ENCODE measurements around the gene FIGNL1. TPM values are rescaled to one million over a fixed set of nuclear protein-coding genes. Genes with fewer than 3 reads are reported as not detected.

Gene FIGNL1
- total RNA-seq, 1 experiment from 2014 or later: 13.8 TPM

GRCh38 chr7:50427518-50427917 is 22.6 kb downstream of the FIGNL1 start:
- H2AK5ac ChIP-seq (ENCODE audit: insufficient read length, low read length): no peak overlapping the region

More at GRCh38 chr7:50427518-50427917, 22.6 kb downstream of the FIGNL1 start:
- no peak overlapping the region for H2BK20ac ChIP-seq (ENCODE audit: low read depth, low read length, poor library complexity, severe bottlenecking)
- no peaks in the 10 kb centered on the region for H3K9me3 ChIP-seq (ENCODE audit: control insufficient read depth, low read depth, low read length)
- no peaks in the 10 kb centered on the region for H3K79me2 ChIP-seq (ENCODE audit: insufficient read depth, low read length)
- H2BK120ac ChIP-seq (ENCODE audit: low read depth, low read length, poor library complexity, severe bottlenecking): no peak overlapping the region
- no peak overlapping the region for H3K14ac ChIP-seq (ENCODE audit: insufficient read depth, low read length)
- H2AFZ ChIP-seq (ENCODE audit: low read length): no peak overlapping the region
- no peak overlapping the region for H3K23ac ChIP-seq (ENCODE audit: insufficient read length, low read depth, low read length)
- no peak for TF ChIP-seq CTCF (conservative IDR thresholded peaks at IDR 0.05)
- H3K79me1 ChIP-seq (ENCODE audit: insufficient read depth, low read depth, low read length, poor library complexity, severe bottlenecking): no peaks in the 10 kb centered on the region
- H4K8ac ChIP-seq (replicated peaks; ENCODE audit: insufficient read length, low read depth, low read length): no peak overlapping the region
- no peaks in the 10 kb centered on the region for H3K36me3 Mint-ChIP-seq (ENCODE audit: insufficient read depth in 1 of 3, low read depth in 3 of 3)
- H2BK15ac ChIP-seq (ENCODE audit: low read depth, low read length): no peak overlapping the region
- H3K27ac ChIP-seq (ENCODE audit: insufficient read length, low read depth, low read length): no peak overlapping the region
- H3K27me3 Mint-ChIP-seq (ENCODE audit: low read depth): no peaks in the 10 kb centered on the region; the same call in none of the 2 replicates
- no peak overlapping the region for H3K4ac ChIP-seq (ENCODE audit: low read depth, low read length)
- H4K5ac ChIP-seq (ENCODE audit: insufficient read length, low read depth, low read length): no peak overlapping the region
- no peaks in the 10 kb centered on the region for H3K4me1 ChIP-seq (ENCODE audit: insufficient read depth, low read length)
- no peak overlapping the region for H3K27ac Mint-ChIP-seq
- no CpG with 5 or more reads among the region's 2 CpGs for WGBS (ENCODE audit: extremely low coverage, insufficient read length, low lambda C conversion rate)
- H3K23me2 ChIP-seq (ENCODE audit: insufficient read length, low read depth, low read length, poor library complexity, severe bottlenecking): no peaks in the 10 kb centered on the region
- no peaks in the 10 kb centered on the region for H4K20me1 ChIP-seq (ENCODE audit: control insufficient read depth, insufficient read depth, insufficient read length)
- H3K9me3 Mint-ChIP-seq: no peaks in the 10 kb centered on the region
- H3K9ac ChIP-seq (ENCODE audit: extremely low read depth, insufficient read length, low read length): no peak overlapping the region
- no peak overlapping the region for H3T11ph ChIP-seq (ENCODE audit: low read length)
- peaks cover 0 to 5% of the 10 kb centered on the region in 2 experiments; a peak in 2 of 4 replicates for H3K4me1 Mint-ChIP-seq
- H3K56ac ChIP-seq (ENCODE audit: insufficient read length, low read depth, low read length): no peak overlapping the region
- no peak overlapping the region for H3K4me3 Mint-ChIP-seq
- H3K27me3 ChIP-seq (ENCODE audit: insufficient read depth, low read length): no peaks in the 10 kb centered on the region
- H4K91ac ChIP-seq (ENCODE audit: insufficient read length, low read depth, low read length): no peak overlapping the region
- no peak overlapping the region for H2BK12ac ChIP-seq (ENCODE audit: insufficient read length, low read depth, low read length)
- no peak overlapping the region for H3K4me2 ChIP-seq (ENCODE audit: insufficient read depth, insufficient read length, low read length)
- no peak overlapping the region for H2BK5ac ChIP-seq (ENCODE audit: insufficient read length, low read length)
- no peak overlapping the region for H3K18ac ChIP-seq (ENCODE audit: insufficient read length, low read depth, low read length)
- DNase-seq: no peak
